NCI-H345 (cell line): ENCODE data around the gene SCML2.
A peak's percentile ranks its signal among the peaks of the same experiment; 100 is the strongest.
"Not testable (repeated sequence)": the region's sequence is repeated elsewhere in the genome, so short reads cannot be mapped to it uniquely, and the experiment has no call there.

Experiments used
- DNase-seq: peaks from one replicate; lab custom pipeline; 2025; lab: John Stamatoyannopoulos, UW

SCML2 gene

GRCh38 chrX:18354369-18355223, at the start of gene SCML2:
SCML2 (minus strand) TSS chrX:18354688; CDS start chrX:18334071, 20,617 bp downstream.
- peak; percentile 28 for DNase-seq

GRCh38 chrX:18401848-18402213, 47.3 kb upstream of the SCML2 start:
- no peak for DNase-seq

- no peak for DNase-seq
Observed at GRCh38 chrX:18394477-18394876, 40.0 kb upstream of the SCML2 start.

- peak; percentile 72 for DNase-seq
Observed at GRCh38 chrX:18390941-18391538, 36.6 kb upstream of the SCML2 start.

- DNase-seq: no peak
Observed at GRCh38 chrX:18389966-18390365, 35.5 kb upstream of the SCML2 start.

- DNase-seq: peak; percentile 33
Observed at GRCh38 chrX:18377796-18378195, 23.3 kb upstream of the SCML2 start.

- not testable (repeated sequence) for DNase-seq
Observed at GRCh38 chrX:18375131-18375805, 20.8 kb upstream of the SCML2 start.

- DNase-seq: not testable (repeated sequence)
Observed at GRCh38 chrX:18369096-18369495, 14.6 kb upstream of the SCML2 start.

GRCh38 chrX:18368402-18368801, 13.9 kb upstream of the SCML2 start:
- no peak for DNase-seq

GRCh38 chrX:18360867-18361266, 6.4 kb upstream of the SCML2 start:
- DNase-seq: no peak

- peak; percentile 45 for DNase-seq
Observed at GRCh38 chrX:18353931-18354368, 538 bp downstream of the SCML2 start.

GRCh38 chrX:18351784-18352183, 2.7 kb downstream of the SCML2 start:
- no peak for DNase-seq

GRCh38 chrX:18348047-18348446, 6.4 kb downstream of the SCML2 start:
- peak; percentile 4 for DNase-seq

GRCh38 chrX:18309401-18309800, 45.1 kb downstream of the SCML2 start:
- DNase-seq: no peak

GRCh38 chrX:18297251-18297650, 57.2 kb downstream of the SCML2 start:
- no peak for DNase-seq

GRCh38 chrX:18294893-18295292, 59.6 kb downstream of the SCML2 start:
- no peak for DNase-seq

GRCh38 chrX:18291006-18291545, 63.4 kb downstream of the SCML2 start:
- no peak for DNase-seq

- no peak for DNase-seq
Observed at GRCh38 chrX:18290200-18290599, 64.3 kb downstream of the SCML2 start.

GRCh38 chrX:18288716-18289115, 65.8 kb downstream of the SCML2 start:
- no peak for DNase-seq

GRCh38 chrX:18286322-18286831, 68.1 kb downstream of the SCML2 start:
- no peak for DNase-seq

GRCh38 chrX:18278449-18278848, 76.0 kb downstream of the SCML2 start:
- DNase-seq: peak; percentile 4

GRCh38 chrX:18272222-18272621, 82.3 kb downstream of the SCML2 start:
- DNase-seq: no peak
